Activated T-helper 17 cell treated with anti-CD3 and anti-CD28 coated beads, Interleukin-2, amount 50 U/mL, for 72 hours (primary cell): ENCODE measurements around the gene DCAF12. TPM values are rescaled to one million over a fixed set of nuclear protein-coding genes. Genes with fewer than 3 reads are reported as not detected.

Experiments
- ATAC-seq: fragments of 150-1000 bp; cut with Tn5 transposase; replicated peaks from 2 replicates; pipeline ENCODE4 v1.10.0; 2021; ENCODE audit warnings: mild to moderate bottlenecking, moderate library complexity
- H3K27ac Mint-ChIP-seq: one replicate; pipeline ENCODE4 v1.8.0; 2022; ENCODE audit warnings: mixed read lengths
- H3K27me3 Mint-ChIP-seq: one replicate; pipeline ENCODE4 v1.8.0; 2022; ENCODE audit warnings: mixed read lengths
- H3K36me3 Mint-ChIP-seq: one replicate; pipeline ENCODE4 v1.8.0; 2022; ENCODE audit warnings: low read depth, mild to moderate bottlenecking, mixed read lengths
- H3K4me1 Mint-ChIP-seq: one replicate; pipeline ENCODE4 v1.8.0; 2022; ENCODE audit warnings: mixed read lengths
- H3K4me3 Mint-ChIP-seq: one replicate; pipeline ENCODE4 v1.8.0; 2022; ENCODE audit warnings: mild to moderate bottlenecking, mixed read lengths
- H3K9me3 Mint-ChIP-seq: one replicate; pipeline ENCODE4 v1.8.0; 2022; ENCODE audit warnings: mixed read lengths
- total RNA-seq, 2 donors: library from RNA; stranded (reverse); gene quantifications; one replicate each; pipeline ENCODE4 v1.2.3, GENCODE V29; 2022

The DCAF12 gene
- total RNA-seq, 2 donors from 2014 or later = 30.4 to 36.6 TPM

DNA sequence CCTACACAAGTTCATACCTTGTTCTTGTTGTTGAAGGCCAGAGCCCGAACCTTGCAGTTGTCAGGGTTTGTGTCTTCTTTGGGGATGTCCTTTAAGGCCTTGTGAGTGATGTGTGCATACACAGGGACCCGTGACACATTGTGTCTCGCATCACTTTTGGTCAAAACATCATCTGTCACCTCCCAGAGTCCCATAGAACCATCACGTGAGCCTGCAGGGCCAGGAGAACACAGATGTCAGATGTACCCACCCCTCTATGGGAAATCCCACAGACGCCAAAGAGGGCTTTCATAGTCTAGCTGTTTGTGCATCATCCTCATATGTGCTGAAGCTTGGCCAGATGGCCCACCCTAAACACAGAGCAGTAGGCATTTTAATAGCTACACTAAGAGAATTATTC, 28.2 kb downstream of the DCAF12 start:
- Mint-ChIP-seq H3K27me3 (no peaks in the 10 kb centered on the region), H3K27ac (no peak overlapping the region), H3K4me3 (no peak overlapping the region), H3K9me3 (no peaks in the 10 kb centered on the region), H3K4me1 (no peaks in the 10 kb centered on the region), H3K36me3 (peaks cover 91% of the 10 kb centered on the region)
- no peak for ATAC-seq

DNA sequence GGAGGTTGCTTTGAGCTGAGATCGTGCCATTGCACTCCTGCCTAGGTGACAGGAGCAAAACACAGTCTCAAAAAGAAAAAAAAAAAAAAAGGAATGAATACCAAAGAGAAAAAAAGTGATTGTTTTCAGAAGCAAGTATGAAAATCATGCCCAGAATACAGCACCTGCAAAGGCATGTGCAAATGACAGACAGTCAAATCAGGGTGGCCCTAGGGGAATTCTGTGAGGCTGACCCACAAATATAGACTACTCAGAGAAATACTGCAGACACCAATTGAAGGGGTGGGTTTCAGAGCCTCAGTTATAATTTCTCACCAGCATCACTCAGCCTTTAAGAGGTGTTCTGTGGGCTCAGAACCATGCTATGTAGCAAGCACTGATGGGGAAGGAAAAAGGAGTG, 28.6 kb downstream of the DCAF12 start:
- peak overlapping the region; percentile 33 for H3K27ac Mint-ChIP-seq
- H3K4me1 Mint-ChIP-seq = peaks cover 4% of the 10 kb centered on the region
- no peaks in the 10 kb centered on the region for H3K9me3 Mint-ChIP-seq
- no peak overlapping the region for H3K4me3 Mint-ChIP-seq
- H3K36me3 Mint-ChIP-seq = peaks cover 91% of the 10 kb centered on the region
- H3K27me3 Mint-ChIP-seq = no peaks in the 10 kb centered on the region
- no peak for ATAC-seq

DNA sequence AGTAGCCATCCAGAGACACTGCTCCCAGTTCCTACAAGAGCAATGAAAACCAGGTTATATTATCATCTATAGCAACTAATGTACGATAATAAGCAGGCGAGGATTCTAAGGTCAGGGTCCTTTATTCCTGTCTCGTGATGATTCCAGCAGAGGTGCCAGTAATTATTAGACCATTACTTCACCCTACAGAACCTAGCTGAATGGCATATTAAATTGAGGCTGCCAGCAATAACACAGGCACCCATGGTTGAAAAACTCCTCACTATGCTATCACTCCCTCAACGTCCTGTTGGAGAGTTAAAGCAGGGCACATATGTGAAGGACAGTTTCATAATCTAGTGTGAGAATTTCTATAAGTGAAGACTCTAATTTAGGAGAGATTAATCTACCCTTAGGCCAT, 29.7 kb downstream of the DCAF12 start:
- ATAC-seq = no peak
- Mint-ChIP-seq H3K36me3 (peaks cover 91% of the 10 kb centered on the region), H3K27me3 (no peaks in the 10 kb centered on the region), H3K4me3 (no peak overlapping the region), H3K27ac (no peak overlapping the region), H3K9me3 (no peaks in the 10 kb centered on the region), H3K4me1 (peaks cover 4% of the 10 kb centered on the region)

DNA sequence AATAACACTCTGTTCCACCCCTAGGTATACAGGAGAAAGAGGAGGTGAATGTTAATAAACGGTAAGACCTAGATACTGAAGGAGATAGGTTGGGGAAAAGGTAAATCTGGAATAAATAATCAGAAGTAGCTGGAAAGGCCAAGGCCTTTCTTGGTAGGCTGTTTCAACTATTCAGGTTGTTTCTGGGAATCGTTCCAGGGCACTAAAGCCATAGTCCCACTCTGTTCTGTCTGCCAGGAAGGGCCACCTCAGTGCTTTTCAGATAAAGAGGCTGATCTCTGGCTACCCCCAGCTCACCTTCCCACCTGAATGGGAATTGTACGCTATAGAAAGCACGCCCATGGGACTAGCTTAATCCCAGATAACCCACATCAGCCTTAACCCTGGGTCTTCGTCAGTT, 32.9 kb downstream of the DCAF12 start:
- Mint-ChIP-seq H3K4me1 (peaks cover 4% of the 10 kb centered on the region), H3K27me3 (no peaks in the 10 kb centered on the region), H3K9me3 (no peaks in the 10 kb centered on the region), H3K4me3 (no peak overlapping the region), H3K27ac (peak overlapping the region; percentile 16), H3K36me3 (peaks cover 100% of the 10 kb centered on the region)
- no peak for ATAC-seq

DNA sequence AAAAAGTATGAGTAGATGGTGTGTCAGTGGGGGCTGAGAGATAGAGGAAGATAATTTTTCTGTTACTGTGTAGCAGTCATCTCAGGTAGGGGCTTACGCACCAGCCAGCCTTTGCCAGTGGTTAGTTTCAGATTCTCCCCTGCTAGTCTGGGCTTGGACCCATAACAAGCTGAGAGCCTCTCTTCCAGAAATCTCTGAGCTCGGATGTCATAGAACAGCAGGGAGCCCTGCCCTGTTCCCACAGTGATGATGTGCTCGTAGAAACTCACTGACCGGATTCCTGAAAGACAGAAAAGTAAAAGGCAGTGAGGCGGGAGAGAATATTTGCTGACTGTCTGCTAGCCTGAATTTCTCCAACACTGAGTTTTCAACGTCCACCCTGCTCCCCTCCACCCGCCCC, 37.2 kb downstream of the DCAF12 start:
- H3K4me3 Mint-ChIP-seq = no peak overlapping the region
- no peaks in the 10 kb centered on the region for H3K9me3 Mint-ChIP-seq
- ATAC-seq = no peak
- H3K27me3 Mint-ChIP-seq = no peaks in the 10 kb centered on the region
- H3K36me3 Mint-ChIP-seq = peaks cover 89% of the 10 kb centered on the region
- H3K4me1 Mint-ChIP-seq = peaks cover 4% of the 10 kb centered on the region
- H3K27ac Mint-ChIP-seq = peak overlapping the region; percentile 30

DNA sequence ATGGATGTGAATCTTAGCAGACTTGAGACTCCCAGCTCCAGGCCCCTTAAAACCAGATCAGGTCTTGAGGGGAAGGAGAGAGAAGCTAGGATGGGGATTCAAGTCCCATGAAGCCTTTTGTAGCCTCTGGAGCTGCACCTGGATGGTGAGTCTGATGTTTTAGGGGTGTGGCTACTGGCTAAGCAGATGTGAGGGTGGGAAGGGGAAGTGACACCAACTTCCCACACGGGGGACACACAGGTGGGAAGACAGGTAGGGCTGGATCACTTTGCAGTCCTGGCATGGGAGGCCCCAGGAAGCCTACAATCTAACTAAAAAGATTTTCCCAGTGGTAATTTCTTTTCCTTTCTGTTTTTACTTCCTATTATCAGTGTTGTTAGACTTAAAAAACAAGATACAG, 39.1 kb downstream of the DCAF12 start:
- H3K27me3 Mint-ChIP-seq = no peaks in the 10 kb centered on the region
- no peaks in the 10 kb centered on the region for H3K4me1 Mint-ChIP-seq
- H3K4me3 Mint-ChIP-seq = no peak overlapping the region
- peaks cover 69% of the 10 kb centered on the region for H3K36me3 Mint-ChIP-seq
- no peaks in the 10 kb centered on the region for H3K9me3 Mint-ChIP-seq
- ATAC-seq = no peak
- peak overlapping the region; percentile 79 for H3K27ac Mint-ChIP-seq

DNA sequence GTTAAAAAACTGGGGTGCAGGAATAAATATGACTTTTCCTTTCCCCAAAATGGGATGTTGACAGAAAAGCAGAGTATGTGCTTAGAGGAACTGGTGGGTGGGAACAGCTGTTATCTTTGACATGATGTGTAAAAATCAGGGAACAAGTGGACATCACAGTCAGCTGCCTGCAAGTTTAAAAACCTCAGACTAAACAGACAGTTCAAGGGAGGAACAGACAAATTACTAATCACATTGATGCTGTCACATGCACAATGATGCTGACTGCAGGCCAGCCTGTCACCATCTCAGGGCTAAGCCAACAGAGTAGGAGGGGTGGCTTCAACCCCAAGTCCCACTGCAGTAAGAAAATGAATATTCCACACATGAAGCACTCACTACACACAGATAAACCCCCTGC, 39.6 kb downstream of the DCAF12 start:
- Mint-ChIP-seq H3K4me3 (no peak overlapping the region), H3K36me3 (peaks cover 64% of the 10 kb centered on the region), H3K27ac (peak overlapping the region; percentile 48), H3K9me3 (no peaks in the 10 kb centered on the region), H3K4me1 (no peaks in the 10 kb centered on the region), H3K27me3 (no peaks in the 10 kb centered on the region)
- ATAC-seq = no peak

DNA sequence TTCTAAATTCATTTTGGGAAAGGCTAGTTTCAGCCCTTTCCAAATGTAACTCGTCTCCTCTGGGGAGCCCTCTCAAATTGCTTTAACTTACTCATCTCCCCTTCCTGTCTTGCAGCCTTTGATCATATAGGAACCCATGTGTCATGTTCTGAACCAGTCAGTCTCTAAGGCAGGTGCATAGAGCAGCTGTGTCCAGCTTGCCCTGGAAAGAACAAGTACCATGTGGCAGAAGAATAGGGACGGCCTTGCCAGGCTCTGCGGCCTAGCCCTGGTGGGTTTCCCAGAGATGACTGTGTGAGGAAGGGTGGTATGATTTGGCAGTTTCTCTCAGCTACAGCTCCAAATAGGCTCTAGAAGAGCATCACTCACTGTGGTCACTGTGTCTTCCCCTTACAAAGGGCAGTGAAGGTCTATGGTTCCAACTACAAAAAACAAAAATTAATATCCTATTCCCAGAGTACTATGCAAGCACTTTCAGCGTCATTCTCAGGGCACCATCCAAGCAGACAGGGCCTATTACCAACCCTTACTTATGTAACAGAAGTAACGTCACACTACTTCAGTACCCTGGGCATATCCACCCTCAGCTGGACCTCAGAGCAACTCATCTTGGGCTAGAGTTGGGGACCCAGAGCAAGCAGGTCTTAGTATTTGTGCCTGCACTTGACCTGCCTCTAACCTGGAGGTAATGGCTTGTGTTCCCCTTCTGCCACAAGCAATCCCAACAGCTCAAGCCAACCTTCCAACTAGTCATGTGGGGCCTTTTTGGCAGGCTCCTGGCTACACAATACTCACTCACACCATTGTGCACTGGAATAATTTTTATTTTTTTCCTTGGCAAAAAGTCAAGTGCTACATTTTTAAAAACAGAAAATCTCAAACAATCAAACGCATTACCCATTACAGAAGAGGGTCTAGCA, 40.7 kb downstream of the DCAF12 start:
- ATAC-seq = peak; percentile 82
- Mint-ChIP-seq H3K27me3 (no peaks in the 10 kb centered on the region), H3K4me1 (no peaks in the 10 kb centered on the region), H3K36me3 (peaks cover 54% of the 10 kb centered on the region), H3K27ac (peak overlapping the region; percentile 3), H3K9me3 (no peaks in the 10 kb centered on the region), H3K4me3 (no peak overlapping the region)

DNA sequence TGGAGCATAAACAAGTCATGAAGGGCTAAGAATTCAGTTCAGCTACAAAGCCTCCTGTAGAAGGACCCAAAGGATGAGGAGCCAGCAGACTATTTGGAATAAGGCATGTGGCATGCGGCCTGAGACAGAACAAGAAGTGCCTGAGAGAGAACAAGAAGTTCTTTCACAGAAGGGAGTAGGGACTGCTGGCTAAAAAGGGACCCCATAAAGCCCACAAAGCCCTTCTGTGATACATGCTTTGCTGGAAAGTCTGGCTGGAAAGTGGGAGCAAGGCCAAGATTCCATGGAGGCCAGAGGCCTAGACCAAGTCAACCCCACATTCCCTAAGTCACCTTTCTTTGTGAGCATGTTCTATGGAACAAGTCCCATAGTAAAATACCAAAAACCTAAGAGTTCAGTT, 41.9 kb downstream of the DCAF12 start:
- H3K4me3 Mint-ChIP-seq = no peak overlapping the region
- no peaks in the 10 kb centered on the region for H3K9me3 Mint-ChIP-seq
- H3K27me3 Mint-ChIP-seq = no peaks in the 10 kb centered on the region
- H3K36me3 Mint-ChIP-seq = peaks cover 41% of the 10 kb centered on the region
- H3K27ac Mint-ChIP-seq = peak overlapping the region; percentile 2
- no peaks in the 10 kb centered on the region for H3K4me1 Mint-ChIP-seq
- ATAC-seq = no peak

DNA sequence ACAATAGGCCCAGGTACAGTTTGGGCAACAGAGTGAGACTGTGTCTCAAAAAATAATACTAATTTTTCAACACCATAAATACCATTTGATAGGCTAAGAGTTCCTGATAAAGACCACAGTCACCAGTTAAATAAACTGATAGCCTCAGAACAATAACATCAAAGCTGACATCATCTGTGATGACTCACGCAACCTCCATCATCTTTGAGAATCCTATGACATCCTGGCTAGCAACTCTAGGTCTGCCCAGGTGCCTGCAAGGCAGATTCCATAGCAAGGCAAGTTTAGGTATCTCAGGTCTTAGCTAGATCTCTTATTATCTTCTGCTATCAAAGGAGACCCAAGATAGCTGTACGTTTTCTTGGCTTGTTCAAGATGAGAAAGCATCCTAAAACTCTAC, 47.3 kb downstream of the DCAF12 start:
- Mint-ChIP-seq H3K27ac (no peak overlapping the region), H3K4me3 (no peak overlapping the region), H3K9me3 (no peaks in the 10 kb centered on the region), H3K27me3 (no peaks in the 10 kb centered on the region), H3K4me1 (peaks cover 2% of the 10 kb centered on the region), H3K36me3 (no peaks in the 10 kb centered on the region)
- ATAC-seq = peak; percentile 38

DNA sequence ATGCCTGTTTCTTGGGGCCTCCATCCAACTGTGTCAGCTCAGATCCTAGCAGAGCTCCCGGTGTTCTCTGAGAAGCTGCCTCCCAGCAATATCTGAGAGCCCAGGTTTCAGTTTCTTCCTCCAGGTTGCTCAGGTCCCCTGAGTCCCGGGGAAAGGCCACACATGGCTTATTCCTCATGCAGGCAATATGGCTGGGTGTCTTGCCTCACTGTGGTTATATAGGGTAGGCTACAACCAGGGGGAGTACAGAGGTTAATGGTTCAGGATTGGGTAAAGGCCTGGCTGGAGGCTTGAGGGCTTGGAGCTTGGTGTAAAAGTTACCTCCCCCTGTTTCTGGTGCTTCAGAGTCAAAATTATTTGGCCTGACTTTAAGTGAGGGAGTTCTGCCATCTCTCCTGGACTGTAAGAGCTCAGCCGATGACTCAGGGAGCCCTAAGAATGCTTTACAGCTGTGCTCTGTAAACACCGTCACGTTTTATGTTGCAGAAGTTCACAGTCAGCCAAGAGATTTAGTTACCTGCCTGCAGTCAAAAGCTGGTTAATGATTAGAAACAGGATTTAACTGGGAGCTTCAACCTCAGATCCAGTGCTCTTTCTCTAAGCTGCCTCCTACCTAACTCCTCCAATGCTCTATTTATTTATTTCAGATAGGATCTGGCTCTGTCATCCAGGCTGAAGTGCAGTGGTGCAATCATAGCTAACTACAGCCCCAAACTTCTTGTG, 53.5 kb downstream of the DCAF12 start:
- Mint-ChIP-seq H3K4me3 (no peak overlapping the region), H3K36me3 (no peaks in the 10 kb centered on the region), H3K27me3 (no peaks in the 10 kb centered on the region), H3K27ac (no peak overlapping the region), H3K4me1 (peaks cover 3% of the 10 kb centered on the region), H3K9me3 (no peaks in the 10 kb centered on the region)
- ATAC-seq = no peak

DNA sequence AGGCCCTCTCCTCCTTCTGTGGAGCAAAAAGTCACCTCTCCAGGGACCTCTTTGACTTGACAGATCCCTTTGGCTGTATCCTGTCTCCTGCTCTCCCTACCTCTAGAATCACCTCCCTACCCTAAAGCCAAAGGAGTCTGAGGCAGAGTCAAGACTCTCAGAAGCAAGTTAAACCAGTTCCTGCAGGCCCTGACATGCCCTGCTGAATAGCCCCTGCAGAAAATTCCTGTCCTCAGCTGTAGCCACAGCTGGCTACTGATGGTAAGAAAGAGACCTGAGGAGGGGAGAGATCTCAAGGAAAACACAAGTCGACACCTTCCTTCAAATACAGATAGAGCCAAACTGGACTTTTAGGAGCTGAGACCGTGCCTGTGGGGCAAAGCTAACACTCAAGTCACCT, 54.1 kb downstream of the DCAF12 start:
- peaks cover 3% of the 10 kb centered on the region for H3K4me1 Mint-ChIP-seq
- no peaks in the 10 kb centered on the region for H3K27me3 Mint-ChIP-seq
- ATAC-seq = no peak
- no peak overlapping the region for H3K27ac Mint-ChIP-seq
- no peaks in the 10 kb centered on the region for H3K36me3 Mint-ChIP-seq
- no peaks in the 10 kb centered on the region for H3K9me3 Mint-ChIP-seq
- no peak overlapping the region for H3K4me3 Mint-ChIP-seq

DNA sequence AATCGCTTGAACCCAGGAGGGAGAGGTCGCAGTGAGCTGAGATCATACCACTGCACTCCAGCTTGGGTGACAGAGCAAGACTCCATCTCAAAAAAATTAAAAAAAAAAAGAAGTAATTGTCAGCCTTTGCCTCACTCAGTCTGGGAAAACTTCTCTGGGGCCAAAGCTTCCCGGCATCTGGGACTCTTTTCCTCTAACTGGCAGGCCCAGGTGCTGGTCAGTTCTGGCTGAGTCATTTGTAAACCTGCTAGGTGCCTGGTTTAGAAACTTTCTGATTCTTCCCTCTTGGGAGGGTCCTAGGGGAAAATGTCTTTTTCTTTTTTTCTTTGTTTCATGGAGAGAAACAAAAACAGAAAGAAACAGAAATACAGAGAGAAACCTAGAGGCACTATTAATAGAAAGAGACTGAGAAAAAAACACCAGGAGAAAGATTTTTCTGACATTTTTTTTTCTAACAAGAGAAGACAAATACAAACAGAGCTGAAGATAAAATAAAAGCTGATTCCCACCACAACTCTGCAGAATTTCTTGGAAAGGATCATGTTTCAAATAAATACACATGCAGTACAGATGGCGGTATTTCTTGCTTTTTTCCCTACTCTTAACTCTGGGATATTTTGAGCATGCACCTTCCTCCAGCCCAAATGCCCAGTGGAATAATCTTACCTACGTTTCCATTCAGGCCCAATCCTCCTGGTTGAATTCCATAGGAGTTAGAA, 55.7 kb downstream of the DCAF12 start:
- Mint-ChIP-seq H3K27ac (peak overlapping the region; percentile 6), H3K9me3 (no peaks in the 10 kb centered on the region), H3K4me3 (no peak overlapping the region), H3K4me1 (peaks cover 3% of the 10 kb centered on the region), H3K27me3 (no peaks in the 10 kb centered on the region), H3K36me3 (no peaks in the 10 kb centered on the region)
- no peak for ATAC-seq

DNA sequence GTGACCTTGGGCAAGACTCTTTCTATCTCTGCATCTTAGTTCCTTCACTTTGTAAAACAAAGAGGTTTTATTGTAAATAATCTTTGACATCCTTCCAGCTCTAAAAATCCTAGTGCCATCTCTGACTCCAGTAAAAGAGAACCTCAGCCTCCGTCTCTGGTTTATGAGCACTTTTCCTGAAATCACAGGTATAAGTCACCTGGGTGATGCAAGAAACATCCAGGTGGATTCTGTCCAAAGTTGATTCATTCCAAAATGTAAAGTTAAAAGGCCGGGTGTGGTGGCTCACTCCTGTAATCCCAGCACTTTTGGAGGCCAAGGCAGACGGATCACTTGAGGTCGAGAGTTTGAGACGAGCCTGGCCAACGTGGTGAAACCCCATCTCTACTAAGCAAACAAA, 56.7 kb downstream of the DCAF12 start:
- no peaks in the 10 kb centered on the region for H3K27me3 Mint-ChIP-seq
- no peak overlapping the region for H3K27ac Mint-ChIP-seq
- no peak overlapping the region for H3K4me3 Mint-ChIP-seq
- H3K9me3 Mint-ChIP-seq = no peaks in the 10 kb centered on the region
- ATAC-seq = no peak
- no peaks in the 10 kb centered on the region for H3K36me3 Mint-ChIP-seq
- H3K4me1 Mint-ChIP-seq = peaks cover 3% of the 10 kb centered on the region
